ENCODE measurements around the gene HIVEP3.

HIVEP3 gene

DNA sequence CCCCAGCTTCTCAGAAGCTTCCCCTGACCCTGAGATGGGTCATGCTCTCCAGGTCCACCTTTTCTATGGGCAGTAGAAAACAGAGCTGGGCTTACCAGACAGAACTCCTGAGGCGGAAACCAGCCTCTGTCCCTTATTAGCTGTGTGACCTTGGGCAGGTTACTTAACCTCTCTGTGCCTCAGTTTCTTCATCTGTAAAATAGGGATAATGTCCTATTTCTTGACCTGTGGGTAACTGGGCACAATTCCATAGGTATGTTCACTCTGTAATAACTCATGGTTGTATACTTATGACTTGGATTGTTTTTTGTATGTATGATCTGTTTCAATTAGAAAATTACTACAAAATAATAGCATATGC lies 377.1 kb downstream of the HIVEP3 start:
- DNase-seq: no peak

DNA sequence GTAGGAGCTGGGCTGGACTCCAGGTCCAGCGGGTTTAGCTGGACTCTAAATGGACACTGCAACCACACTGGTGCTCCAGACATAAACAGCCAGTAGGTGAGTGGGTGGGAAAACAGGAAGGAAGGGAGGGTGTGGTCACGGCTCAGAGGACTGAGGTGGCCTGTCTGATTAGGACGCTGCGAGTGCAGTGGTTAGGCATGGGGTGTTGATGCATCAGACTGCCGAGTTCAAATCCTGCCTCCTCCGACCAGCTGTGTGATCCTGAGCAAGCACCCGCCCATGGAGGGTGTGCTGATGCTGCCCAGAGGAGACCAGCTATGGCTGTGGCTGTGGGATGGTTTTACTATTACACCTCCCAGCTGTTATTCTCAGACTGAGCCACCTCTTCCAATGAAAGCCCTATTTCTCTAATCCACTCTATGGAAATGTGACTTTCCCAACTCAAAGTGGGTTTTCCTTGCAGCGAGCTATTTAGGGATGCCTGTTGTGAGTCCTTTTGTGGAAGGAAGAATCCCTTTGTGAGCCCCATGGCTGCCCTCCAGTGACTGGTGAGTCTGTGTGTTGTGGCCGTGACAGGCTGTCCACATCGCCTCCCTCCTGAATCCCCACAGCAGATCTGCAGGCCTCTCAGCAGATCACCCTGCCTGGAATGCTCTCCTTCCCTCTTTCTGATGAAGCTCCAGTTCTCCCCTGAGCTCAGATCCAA lies 377.7 kb downstream of the HIVEP3 start:
- no peak for DNase-seq

DNA sequence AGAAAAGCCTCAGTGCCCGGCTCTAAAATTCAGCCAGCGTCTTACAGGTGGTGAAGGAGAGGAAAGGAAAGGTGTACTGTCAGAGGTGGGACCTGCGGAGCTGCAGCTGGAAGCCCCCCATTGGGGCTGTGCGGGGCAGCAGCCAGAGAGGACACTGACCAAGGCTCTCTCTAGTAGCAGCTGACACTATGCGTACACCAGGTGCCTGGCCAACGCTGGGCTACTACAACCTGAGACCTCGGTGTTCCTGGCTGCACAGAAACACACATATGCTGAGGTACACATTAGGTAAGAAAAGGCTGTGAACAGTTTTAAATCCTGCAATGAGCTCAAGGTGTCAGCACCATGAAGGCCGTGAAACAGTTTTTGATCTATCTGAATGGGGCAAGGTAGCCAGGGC lies 378.7 kb downstream of the HIVEP3 start:
- no peak for DNase-seq

DNA sequence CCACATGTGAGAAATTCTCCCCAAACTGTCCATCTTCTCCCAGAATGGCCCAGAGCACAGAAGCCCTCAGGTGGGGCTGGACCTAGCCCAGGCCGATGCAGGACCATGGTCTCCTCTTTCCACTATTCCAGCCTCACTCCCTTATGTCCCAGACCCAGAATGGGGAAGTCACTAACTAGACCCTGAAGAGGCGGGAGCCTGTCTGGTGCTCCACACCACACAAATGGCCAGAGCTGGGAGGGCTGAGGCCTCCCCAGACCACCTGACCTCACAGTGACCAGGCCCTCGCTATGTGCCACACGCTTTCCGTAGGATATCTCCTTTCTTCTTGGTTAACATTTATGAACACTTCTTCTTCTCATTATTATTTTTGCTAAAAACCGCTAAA lies 379.3 kb downstream of the HIVEP3 start:
- DNase-seq: no peak

DNA sequence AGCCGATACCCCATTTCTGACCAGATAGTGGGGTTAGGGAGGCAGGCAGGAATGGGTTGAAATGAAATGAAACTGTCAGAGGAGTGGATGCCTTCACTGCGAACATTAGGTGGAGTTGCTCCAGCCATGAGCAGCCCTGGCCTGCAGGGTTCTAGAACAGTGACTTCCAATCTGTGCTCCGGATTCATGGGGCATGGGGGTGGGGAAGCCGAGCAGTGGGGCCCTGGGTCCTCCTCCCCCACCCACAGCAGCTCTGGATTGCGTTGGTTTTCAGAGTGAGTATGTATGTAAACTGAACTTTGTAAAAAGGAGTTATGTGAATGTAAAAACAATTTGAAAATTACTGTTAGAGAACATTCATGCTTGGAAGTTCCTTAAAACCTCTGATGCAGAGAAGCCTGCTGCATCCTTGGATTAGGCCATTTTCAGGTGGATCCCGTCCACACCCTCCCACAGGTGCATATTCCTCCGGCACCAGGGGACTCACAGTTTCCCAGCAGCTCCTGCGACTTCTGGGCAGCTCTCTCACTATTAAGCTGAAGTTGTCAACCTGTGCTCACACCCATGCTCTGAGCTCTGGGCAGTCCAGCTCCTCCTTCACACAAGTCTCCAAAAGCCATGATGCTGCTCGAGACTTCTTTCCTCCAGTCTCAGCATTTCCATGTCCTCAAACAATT lies 379.8 kb downstream of the HIVEP3 start:
- no peak for DNase-seq

DNA sequence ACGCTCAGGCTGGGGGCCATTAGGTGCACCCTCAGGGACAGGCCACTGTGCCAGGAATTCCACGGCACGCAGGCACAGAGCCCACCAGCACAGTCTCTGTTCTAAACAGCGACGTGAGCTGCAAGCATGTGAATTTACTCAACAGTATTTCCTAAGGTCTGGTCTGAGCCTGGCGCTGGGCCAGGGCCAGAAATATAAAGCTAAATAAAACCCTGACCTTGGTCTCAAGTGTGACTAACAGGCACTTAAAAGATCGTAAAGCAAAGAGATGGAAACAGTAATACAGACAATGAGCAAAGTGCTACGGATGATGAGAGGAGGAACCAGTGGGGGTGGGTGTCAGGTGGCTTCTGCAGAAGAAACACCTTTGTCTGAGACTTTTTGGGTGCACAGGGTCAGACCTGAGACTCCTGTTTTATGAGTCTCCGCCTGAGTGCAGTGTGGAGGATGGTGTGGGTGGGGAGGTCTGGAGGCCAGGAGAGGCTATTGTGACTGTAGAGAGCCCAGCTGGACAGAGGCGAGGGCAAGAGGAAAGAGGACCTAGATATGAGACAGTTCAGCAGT lies 380.9 kb downstream of the HIVEP3 start:
- DNase-seq: peak; percentile 89

DNA sequence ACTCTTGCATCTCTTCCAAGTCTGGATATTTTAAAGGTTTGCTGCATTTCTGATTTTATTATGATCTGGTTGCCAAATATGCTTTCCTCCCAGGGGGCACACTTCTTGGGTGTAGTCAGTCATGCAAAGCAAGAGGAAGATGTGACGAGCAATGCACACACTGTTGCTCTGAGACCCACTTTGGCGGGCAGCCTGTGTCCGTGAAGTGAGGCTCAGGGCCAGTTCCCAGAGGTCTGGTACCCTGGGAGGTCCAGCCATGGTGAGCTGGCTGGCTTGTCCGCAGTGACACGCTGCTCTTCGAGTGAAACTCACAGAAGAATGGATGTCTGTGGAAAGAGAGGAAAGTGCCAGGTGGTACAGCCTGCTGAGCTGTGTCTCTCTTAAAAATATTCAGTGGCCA lies 381.5 kb downstream of the HIVEP3 start:
- DNase-seq: peak; percentile 94

DNA sequence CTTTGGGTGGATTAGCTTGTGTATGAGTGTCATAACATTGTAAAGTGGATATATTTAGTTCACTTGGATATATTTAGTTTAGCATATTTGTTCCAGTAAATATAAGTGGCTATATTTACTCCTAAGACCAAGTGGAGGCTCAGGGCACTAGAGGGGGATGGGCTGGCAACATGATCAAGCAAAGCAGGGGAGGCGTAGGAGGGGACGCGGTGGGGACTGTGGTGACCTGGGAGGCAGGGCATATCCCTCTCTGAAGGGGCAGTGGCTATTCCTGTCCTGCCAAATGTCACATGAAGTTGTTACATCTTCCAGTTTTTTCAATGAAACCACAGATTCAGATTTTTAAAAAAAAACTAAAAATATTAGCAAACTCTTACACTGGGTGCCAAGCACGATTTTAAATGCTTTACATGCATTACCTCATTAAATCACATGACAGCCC lies 382.3 kb downstream of the HIVEP3 start:
- DNase-seq: peak; percentile 12

DNA sequence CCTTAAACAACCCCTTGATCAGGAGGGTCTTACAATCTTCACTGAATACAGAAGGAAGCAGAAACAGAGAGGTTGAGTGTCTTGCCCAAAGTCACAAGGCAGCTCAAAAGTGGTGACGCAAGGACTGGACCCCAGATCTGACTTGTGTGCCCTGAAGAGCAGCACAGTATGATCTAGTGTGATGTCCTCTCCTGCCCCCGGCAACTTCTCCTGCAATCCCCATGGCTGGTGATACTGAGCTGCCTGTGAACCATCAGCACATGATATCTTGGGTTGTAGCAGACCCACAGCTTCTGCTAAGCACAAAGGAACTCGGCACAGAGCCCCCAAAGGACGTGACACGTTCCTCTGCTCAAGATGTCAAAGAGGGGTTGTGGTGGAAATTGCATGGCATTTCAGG lies 383.0 kb downstream of the HIVEP3 start:
- no peak for DNase-seq

DNA sequence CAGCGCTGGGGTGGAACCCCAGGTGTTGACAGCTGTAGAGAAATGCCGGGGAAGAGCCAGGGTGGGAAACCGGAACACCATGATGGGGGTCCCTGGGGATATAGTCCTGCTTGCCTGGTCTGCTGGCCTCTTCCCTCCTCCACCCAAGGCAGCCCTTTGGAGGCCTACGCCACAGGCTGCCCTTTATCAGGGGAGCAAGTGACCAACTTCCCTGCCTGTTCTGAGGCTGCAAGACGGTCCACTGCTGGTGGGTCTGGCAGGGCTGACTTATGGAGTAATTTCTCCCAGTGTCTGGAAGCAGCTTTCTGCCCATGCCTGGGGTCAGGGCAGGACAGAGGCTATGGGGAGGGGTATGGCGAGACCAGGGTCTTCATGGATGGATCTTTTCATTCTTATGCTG lies 383.4 kb downstream of the HIVEP3 start:
- DNase-seq: no peak

DNA sequence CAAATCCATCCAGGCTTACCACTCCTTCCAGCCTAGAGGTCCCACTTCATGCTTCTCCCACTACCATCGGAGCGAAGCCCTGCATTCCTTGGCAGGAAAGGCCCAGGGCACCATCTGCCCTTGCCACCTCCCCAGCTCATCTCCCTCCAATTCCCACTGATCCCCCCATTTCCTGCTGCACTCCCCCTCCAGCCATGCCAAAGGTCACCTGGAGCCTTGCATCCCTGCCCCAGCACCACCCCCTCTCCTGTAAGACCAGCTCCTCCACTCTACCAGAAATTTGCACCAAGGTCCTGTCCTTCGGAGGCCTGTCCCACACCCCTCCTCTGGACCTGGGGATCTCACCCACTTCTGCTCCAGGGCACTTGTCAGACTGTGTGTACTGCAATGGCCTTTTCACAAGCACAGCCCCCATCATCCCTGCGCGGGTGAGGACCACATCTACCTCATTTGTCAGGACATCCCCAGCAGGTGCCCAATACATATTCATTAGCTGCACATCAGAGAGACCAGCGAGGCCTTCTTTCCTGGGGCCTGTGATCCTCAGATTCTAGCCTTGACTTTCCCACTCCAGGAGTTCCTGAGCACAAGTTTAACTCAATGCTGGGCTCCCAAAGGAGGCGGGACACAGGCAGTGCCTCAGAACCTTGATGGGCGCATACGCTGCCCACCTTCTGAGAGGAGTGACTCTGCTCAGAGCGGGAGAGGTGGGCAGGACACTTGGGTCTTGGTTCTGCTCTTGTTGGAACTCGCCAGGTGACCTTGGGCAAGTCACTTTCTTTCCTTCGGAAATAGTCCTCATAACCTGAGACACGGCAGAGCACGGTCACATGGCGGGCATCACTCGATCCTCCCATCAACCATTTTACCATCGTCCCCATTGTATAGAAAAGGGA lies 384.3 kb downstream of the HIVEP3 start:
- DNase-seq: no peak

DNA sequence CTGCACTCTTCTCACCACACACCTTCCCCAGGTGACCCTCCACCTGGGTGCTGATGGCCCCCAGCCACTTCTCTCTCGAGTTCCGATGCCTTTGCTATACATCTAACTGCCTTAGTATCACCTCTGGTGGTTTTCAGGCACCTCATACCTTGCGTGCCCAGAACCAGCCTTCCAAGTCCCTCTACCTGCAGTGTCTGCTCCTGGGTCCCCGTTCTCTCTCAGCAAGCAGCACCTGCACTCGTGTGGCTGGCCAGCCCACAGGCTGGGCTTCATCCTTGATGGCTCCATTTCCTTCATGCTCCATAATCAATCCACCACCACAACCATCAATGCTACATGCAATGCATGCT lies 385.0 kb downstream of the HIVEP3 start:
- DNase-seq: no peak

DNA sequence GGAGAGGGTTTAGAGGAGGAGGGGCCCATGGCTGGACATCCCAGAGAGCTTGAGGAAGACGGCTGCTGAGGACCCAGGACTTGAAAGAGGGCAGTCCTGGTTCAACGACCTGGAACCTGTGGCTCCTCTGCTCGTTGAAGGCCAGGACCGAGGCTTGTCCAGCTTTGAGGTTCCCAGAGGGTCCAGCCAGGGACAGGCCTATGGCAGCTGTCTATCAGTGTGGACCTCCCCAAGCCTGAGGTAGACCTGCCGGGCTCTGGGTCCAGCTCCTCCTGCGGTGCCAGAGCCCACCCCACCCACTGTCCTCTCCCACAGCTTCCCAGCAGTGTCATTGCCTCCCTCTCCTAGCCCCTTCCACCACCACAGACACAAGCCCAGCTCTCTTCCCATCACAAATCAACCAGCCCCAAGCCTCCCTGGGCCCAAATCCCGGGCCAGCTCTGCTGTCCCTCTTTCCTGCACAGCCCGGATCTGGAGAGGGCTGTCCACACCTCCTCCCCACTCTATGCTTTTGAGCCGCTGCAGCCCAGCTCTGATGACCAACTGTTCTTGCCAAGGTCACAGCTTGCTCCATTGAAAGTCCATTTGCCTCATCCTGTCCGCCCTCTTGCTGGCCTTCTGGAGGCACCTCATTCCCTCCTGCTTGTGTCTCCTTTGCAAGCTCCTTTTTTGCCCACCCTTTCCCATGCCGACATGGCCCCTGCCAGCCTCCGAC lies 385.5 kb downstream of the HIVEP3 start:
- DNase-seq: no peak

DNA sequence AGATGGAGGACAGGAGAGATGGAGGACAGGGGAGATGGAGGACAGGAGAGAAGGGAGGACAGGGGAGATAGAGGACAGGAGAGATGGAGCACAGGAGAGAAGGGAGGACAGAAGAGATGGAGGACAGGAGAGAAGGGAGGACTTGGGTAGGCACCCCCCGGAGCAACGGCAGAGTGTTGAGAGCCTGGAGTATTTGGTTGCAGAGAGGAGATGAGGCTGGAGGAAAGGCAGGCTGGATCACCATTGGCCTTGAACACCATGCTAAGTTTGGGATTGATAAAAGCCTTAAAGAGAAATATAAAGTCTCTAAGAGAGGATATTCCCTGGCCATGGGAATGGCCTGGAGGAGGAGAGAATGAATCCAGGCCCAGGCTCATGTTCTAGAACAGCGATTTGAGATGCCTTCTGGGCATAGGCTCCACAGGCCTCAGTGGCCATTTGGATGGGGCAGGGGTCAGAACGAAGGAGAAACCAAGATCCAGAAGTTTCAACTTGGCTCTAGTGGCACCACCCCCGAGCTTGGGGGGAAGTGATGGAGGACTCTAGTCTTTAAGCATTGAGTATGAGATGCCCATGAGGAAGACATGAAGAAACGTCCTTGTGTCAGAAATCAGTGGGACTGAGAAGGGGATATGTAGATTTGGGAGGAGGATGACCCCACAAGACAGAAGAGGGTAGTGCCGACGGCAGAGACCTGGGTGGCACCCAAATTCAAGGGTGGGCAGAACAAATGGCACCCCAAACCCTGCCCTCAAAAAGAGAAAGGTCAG lies 386.3 kb downstream of the HIVEP3 start:
- no peak for DNase-seq

DNA sequence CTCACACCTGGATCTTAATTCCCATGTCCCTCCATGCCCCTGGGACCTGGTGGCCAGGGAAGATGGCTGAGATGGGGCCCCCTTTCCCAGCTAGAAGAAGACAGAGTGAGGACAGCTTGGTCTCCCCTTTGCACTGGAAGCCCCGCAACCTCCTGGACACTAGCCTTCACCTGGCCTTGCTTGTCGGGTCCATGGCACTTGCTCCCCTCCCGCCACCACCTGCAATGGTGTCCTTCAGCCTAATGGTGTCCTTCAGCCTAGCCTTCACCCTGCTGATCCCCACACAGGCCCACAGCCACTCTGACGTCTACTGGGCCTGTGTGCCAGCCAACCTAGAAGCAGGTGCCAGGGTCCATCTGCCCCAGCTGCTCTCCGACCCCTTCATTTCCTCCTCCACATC lies 388.3 kb downstream of the HIVEP3 start:
- DNase-seq: no peak

DNA sequence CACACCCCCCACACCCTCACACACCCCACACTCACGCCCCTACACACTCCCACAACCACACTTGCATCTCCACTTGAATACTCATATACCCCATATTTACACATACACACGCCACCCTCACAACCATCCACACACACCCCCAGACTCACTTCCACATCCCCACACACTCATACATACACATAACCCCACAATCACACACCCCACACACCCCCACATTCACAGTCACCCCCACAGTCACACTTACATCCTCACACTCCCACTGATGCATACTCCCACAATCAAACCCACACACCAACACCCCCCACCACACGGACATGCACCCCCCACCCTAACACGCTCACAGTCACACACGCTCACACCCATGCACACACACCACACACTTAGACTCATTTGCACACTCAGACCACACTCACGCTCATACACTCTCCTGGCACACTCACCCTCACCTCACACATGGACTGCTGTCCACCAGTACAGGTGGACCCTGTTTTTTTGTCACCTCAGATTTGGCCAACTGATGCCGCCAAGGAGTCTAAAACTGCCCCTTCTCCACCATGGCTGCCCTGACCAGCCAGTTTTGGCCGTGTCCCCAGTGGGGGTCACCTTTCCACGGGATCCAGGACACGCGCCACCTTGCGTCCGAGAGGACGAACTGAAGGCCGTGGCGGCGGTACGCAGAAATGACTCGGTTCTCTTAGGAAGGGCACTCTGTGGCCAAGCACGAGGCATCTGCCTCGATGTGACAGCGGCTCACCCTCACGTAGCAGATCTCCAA lies 388.9 kb downstream of the HIVEP3 start:
- no peak for DNase-seq

DNA sequence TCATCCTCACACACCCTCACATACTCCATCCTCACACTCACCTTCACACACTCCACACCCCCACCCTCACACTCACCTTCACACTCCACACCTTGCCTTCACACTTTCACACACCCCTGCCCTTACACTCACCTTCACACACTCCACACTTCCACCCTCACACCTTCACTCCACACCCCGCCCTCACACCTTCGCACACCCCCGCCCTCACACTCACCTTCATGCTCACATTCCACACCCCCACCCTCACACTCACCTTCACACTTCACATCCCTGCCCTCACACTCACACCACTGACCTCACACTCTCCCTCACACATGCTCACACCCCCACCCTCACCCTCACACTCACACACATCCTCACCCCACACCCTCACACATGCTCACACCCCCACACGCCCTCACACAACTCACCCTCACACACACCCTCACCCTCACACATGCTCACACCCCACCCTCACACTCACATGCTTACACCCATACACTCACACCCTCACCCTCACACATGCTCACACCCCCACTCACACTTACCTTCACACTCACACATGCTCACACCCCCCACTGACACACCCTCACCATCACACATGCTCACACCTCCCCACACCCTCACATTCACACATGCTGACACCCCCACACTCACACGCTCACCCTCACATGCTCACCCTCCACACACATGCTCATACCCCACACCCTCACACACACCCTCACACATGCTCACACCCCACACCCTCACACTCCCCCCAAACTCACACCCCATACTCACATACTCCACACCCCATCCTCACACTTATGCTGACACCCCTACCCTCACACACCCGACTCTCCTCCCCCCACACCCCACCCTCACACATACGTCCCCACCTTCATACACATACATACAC lies 389.8 kb downstream of the HIVEP3 start:
- no peak for DNase-seq

DNA sequence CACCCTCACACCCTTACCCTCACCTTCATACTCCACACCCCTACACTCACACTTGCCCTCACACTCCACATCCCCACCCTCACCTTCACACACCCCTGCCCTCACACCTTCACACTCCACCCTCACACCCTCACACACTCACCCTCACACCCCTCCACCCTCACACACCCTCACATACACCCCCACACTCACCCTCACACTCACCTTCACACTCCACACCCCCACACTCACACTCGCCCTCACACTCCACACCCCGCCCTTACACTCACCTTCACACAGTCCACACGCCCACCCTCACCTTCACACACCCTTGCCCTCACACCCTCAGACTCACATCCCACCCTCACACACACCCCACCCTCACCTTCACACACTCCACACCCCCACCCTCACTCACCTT lies 390.6 kb downstream of the HIVEP3 start:
- no peak for DNase-seq

DNA sequence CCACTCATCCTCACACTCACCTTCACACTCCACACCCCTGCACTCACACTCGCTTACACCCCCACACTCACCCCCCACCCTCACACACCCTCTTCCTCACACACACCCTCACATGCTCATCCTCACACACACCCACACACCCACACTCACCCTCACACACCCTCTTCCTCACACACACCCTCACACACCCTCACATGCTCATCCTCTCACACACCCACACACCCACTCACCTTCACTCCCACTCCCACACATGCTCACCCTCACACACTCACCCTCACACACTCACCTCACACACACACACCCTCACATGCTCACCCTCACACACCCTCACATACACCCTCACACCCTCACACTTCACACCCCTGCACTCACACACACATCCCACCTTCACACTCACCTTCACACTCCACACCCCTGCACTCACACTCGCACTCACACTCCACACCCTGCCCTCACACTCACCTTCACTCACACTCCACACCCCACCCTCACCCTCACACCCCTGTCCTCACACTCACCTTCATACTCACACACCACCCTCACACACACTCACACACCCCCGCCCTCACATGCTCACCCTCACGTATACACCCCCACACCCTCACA lies 391.7 kb downstream of the HIVEP3 start:
- no peak for DNase-seq
